ENCODE results near the gene TMEM236.

TMEM236 gene

DNA sequence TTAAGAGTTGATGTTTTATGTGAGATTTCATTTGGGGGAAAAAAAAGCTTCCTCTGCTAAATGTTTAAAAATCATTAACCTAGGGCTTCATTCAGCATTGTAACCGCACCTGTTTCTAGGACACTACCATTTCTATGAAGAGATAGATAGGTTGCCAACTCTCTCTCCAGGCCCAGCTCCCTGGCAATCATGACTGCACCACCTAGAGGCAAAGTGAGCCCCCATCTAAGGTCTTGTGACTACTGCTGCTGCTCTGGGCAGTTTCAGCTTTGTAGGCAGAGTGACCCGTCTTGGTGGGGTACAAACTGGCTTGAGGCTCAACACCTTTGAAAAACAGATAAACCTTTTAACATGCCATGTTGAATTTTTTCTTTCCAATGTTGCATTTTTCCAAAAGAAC, 29.9 kb downstream of the TMEM236 start:
- DNase-seq, result peak; percentile 15
- in situ Hi-C loops (cut with HindIII; ENCODE audit: low pct_ligation_motif_present, low pct_unique_long_range_greater_than_20kb, low sequenced_read_pairs), result no loop called here

DNA sequence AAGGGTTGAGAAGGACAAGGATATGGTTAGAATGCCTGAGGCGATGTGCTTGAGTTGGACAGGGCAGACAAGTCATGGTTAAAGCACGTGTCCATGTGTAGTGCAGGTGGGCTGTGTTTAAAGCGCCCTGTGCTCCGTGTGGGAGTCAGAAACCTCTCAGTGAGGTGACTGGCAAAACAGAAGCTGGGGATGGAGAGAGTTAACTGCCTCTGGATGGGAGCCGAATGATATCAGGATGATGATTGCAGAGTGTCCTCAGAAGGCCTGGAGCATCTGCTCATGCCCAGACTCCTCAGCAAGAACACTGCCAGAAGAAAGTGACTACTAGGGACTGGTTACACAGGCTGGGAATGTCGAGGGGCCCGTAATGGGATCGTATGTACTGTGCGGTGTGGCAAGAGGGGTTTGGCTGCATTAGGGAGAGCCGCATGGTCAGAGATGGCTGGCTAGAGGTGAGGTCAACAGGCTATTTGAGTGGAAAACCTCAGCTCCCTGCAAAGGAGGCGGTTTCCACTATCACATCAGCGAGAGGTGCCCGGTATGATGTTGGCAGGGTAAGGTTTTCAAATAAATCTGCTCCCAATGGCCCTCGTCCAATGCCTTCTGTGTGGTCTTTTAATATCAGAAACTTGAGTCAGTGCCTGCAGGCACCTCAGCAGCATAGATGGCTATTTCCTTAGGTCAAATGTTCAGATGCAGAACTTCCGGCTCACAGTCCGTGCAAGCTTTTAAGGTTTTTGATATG, 31.1 kb downstream of the TMEM236 start:
- in situ Hi-C loops (cut with HindIII; ENCODE audit: low pct_ligation_motif_present, low pct_unique_long_range_greater_than_20kb, low sequenced_read_pairs), result no loop called here
- DNase-seq, result no peak

DNA sequence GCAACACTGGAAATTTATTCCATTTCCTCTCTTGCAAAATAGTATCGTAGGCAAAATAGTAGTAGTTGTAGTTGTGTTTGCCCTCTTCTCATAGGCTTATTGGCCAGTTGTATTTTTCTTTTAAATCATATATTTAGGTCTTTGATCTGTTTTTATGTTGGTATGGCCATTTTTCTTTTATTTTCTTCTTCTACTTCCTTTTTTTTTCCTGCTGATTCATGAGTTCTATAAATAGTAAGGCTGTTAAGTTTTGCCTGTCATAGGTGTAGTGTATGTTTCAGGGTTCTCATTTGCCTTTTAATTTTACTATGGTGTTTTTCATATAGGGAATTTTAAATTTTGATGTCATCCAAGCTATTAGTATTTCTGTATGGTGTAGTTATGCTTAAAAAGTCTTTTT, 31.8 kb downstream of the TMEM236 start:
- in situ Hi-C loops (cut with HindIII; ENCODE audit: low pct_ligation_motif_present, low pct_unique_long_range_greater_than_20kb, low sequenced_read_pairs), result no loop called here
- DNase-seq, result no peak

- in situ Hi-C loops (cut with HindIII; ENCODE audit: low pct_ligation_motif_present, low pct_unique_long_range_greater_than_20kb, low sequenced_read_pairs), result no loop called here
Observed at GRCh38 chr10:17784688-17785087, 32.7 kb downstream of the TMEM236 start.

DNA sequence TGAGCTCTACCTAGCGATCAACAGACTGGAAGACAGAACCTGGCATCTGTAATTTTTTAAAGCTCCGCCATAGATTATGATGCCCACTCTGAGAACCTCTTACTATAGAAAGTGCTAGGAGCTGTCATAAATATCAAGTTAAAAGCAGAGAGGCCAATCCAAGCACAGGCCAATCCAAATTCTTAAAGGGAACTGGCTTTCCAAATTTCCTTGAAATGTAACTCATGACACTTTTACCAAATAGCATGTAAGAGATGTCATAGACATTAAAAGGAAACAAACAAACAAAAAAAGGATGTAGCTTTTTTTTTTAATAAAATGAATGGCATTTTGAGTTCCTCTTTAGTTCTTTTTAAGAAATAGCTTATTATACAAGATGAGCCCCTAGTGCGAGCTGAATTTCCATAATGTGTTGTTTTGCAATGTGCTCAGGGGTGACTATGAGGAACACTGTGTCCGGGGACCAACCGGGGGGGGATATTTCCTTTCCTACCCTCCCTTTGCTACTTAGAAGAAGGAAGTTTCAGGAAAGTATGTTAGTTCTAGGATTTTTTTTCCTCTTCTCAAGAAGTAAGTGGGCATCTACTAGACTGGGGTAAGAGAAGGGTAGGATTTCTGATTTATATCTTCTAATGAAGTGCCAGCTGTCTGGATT, 33.4 kb downstream of the TMEM236 start:
- no peak for DNase-seq
- in situ Hi-C loops (cut with HindIII; ENCODE audit: low pct_ligation_motif_present, low pct_unique_long_range_greater_than_20kb, low sequenced_read_pairs), result no loop called here

More at GRCh38 chr10:17784688-17785087, 32.7 kb downstream of the TMEM236 start:
- DNase-seq, result no peak

- DNase-seq, result peak; percentile 97
- in situ Hi-C loops (cut with HindIII; ENCODE audit: low pct_ligation_motif_present, low pct_unique_long_range_greater_than_20kb, low sequenced_read_pairs), result no loop called here
Observed at GRCh38 chr10:17787087-17787961, 35.3 kb downstream of the TMEM236 start.

- in situ Hi-C loops (cut with HindIII; ENCODE audit: low pct_ligation_motif_present, low pct_unique_long_range_greater_than_20kb, low sequenced_read_pairs), result no loop called here
- DNase-seq, result no peak
Observed at GRCh38 chr10:17788646-17789045, 36.6 kb downstream of the TMEM236 start.

DNA sequence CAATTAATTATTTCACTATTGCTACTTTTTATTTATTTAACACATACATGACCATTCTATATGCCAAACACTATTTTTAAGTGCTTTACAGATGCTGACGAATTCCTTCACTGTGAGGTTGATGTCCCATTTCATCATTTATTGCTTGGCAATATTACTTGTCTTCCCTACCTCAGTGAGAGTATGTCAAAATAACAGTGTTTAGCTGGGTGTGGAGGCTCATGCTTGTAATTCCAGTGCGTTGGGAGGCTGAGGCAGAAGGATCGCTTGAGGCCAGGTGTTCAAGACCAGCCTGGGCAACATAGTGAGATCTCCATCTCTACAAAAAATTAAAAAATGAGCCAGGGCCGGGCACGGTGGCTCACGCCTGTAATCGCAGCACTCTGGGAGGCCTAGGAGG, 37.4 kb downstream of the TMEM236 start:
- in situ Hi-C loops (cut with HindIII; ENCODE audit: low pct_ligation_motif_present, low pct_unique_long_range_greater_than_20kb, low sequenced_read_pairs), result no loop called here
- no peak for DNase-seq

GRCh38 chr10:17790651-17791050, 38.6 kb downstream of the TMEM236 start:
- DNase-seq, result no peak
- in situ Hi-C loops (cut with HindIII; ENCODE audit: low pct_ligation_motif_present, low pct_unique_long_range_greater_than_20kb, low sequenced_read_pairs), result no loop called here

DNA sequence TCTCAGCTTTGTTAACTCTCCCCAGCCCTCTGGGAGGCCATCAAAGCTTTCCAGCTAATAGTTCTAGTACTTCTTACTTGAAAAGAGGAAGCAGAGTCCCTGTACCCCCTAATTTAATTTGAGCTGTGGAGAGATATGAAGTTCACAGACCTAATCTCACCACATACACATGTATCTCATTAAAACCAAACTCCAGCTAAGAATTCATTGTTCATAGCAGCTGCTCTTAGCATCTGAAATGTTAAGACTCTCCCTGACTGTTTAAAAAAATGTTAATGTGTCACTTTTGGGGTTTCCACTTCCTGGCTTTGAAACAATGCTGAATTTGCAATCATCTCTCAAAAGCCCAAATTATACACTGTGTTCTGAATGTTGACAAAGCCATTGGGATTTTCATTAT, 41.0 kb downstream of the TMEM236 start:
- no peak for DNase-seq
- in situ Hi-C loops (cut with HindIII; ENCODE audit: low pct_ligation_motif_present, low pct_unique_long_range_greater_than_20kb, low sequenced_read_pairs), result no loop called here

GRCh38 chr10:17793823-17794644, 42.0 kb downstream of the TMEM236 start:
- no peak for DNase-seq
- in situ Hi-C loops (cut with HindIII; ENCODE audit: low pct_ligation_motif_present, low pct_unique_long_range_greater_than_20kb, low sequenced_read_pairs), result no loop called here

DNA sequence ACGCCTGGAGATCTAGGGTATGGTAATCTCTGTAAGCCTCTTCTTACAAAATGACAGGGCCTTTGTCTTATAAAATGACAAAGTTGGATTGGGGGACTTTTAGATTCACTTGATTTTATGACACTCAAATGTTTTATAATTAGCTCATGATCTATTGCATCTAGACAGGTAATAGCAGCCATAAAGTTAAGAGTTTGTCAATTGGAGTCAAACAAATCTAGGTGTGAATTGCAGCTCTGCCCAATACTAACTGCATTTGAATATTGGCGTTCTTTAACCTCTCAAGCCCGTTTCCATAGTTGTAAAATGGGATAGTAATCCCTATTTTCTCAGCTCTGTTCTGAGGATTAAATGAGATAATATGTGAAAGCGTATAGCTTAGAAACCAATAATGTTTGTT, 43.1 kb downstream of the TMEM236 start:
- no peak for DNase-seq
- in situ Hi-C loops (cut with HindIII; ENCODE audit: low pct_ligation_motif_present, low pct_unique_long_range_greater_than_20kb, low sequenced_read_pairs), result no loop called here

DNA sequence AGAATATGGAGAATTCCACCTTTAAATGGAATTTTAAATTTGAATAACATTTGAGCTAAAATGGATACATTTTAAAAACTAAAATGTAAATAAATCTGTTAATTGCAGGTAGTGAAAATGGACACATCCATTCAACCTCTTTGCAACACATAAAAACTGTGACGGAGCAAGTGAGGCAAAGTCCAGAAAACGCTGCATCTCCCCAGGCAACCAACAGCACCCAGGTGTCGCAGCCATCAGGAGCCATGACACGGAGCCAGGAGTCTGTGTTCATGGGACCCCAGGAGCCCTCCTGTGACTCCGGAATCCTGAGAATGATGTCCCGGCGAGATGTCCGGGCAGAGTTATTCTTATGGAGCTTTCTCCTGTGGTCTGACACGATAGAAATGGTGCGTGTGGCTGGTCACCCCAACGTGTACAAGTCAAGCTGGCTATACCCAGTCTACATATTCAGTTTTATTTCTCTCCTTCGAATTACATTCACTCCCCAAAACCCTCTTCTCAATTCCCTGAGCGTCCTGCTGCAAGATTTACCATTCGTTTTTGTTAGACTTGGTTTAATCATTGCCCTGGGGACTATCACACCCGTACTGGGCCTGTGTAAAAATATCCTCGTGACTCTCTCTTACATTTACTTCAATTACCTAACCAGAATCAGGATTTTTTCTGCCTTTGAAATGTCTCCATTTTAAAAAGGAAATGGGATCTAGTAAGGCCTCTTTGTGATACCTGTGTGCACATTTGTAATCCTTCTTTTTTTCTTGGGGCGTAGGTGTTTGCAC, 44.0 kb downstream of the TMEM236 start:
- DNase-seq, result no peak
- in situ Hi-C loops (cut with HindIII; ENCODE audit: low pct_ligation_motif_present, low pct_unique_long_range_greater_than_20kb, low sequenced_read_pairs), result no loop called here

GRCh38 chr10:17801507-17801906, 49.5 kb downstream of the TMEM236 start:
- in situ Hi-C loops (cut with HindIII; ENCODE audit: low pct_ligation_motif_present, low pct_unique_long_range_greater_than_20kb, low sequenced_read_pairs), result no loop called here
- no peak for DNase-seq

GRCh38 chr10:17802350-17802749, 50.3 kb downstream of the TMEM236 start:
- in situ Hi-C loops (cut with HindIII; ENCODE audit: low pct_ligation_motif_present, low pct_unique_long_range_greater_than_20kb, low sequenced_read_pairs), result no loop called here
- no peak for DNase-seq

- DNase-seq, result no peak
- in situ Hi-C loops (cut with HindIII; ENCODE audit: low pct_ligation_motif_present, low pct_unique_long_range_greater_than_20kb, low sequenced_read_pairs), result no loop called here
Observed at GRCh38 chr10:17802976-17803375, 51.0 kb downstream of the TMEM236 start.

- in situ Hi-C loops (cut with HindIII; ENCODE audit: low pct_ligation_motif_present, low pct_unique_long_range_greater_than_20kb, low sequenced_read_pairs), result no loop called here
- no peak for DNase-seq
Observed at GRCh38 chr10:17805330-17805729, 53.3 kb downstream of the TMEM236 start.
